ENCODE data around the gene SMIM45.

Gene SMIM45

DNA sequence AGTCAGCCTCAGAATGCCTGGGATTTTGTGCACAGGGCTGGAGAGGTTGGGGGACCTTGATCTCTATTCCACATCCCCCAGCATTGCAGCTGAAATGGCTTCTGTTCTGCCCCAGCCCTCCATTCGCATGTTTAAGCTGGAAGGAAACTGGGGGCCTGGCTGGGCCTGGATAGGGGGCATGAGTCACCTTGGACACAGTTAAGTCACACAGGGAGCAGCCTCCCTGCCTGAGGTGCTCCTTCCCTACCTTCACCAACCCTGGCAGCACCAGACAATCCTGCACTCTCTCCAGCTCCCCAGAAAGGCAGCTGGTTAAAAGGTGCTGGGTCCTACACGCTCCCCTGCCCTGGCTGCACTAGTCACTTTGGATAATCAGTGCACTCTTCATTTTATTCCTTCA, 763 bp downstream of the SMIM45 start:
- no peak overlapping the region for H3K27ac ChIP-seq
- TF ChIP-seq, protein P1, sequence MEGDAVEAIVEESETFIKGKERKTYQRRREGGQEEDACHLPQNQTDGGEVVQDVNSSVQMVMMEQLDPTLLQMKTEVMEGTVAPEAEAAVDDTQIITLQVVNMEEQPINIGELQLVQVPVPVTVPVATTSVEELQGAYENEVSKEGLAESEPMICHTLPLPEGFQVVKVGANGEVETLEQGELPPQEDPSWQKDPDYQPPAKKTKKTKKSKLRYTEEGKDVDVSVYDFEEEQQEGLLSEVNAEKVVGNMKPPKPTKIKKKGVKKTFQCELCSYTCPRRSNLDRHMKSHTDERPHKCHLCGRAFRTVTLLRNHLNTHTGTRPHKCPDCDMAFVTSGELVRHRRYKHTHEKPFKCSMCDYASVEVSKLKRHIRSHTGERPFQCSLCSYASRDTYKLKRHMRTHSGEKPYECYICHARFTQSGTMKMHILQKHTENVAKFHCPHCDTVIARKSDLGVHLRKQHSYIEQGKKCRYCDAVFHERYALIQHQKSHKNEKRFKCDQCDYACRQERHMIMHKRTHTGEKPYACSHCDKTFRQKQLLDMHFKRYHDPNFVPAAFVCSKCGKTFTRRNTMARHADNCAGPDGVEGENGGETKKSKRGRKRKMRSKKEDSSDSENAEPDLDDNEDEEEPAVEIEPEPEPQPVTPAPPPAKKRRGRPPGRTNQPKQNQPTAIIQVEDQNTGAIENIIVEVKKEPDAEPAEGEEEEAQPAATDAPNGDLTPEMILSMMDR (IDR thresholded peaks at IDR 0.05), result no peak
- TF ChIP-seq ZFX (IDR thresholded peaks at IDR 0.05; ENCODE audit: borderline replicate concordance), result no peak

DNA sequence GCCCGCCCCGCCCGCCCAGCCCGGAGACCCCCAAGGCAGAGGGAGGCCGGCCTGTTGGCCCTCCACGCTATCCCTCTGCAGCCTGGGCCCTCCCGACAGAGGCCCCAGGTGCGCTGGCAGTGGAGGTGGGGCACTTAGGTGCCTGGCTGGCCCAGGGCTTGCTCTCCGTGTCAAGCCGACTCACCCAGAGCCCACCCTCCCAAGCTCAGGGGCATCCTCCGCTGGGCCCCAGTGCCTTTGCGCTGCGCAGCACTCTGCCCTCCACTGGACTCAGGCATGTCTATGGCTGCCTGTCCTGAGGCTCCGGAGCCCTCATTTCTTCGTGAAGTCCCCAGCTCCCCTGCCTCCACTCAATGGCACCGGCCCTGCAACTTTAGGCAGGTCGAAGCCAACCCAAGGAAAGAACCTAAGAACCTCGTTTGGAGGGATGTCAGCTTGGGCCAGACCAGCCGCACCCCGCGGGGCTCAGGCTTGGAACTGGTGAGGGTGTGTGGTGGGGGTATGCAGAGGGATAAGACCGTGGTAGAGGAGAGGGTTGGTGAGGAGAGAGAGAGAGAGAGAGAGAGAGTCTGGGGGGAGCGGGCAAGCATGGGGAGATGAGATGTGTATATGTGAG, 6.1 kb downstream of the SMIM45 start:
- H3K27ac ChIP-seq, result no peak overlapping the region
- TF ChIP-seq, protein P1 (IDR thresholded peaks at IDR 0.05), result peak; percentile 63
- TF ChIP-seq ZFX (IDR thresholded peaks at IDR 0.05; ENCODE audit: borderline replicate concordance), result no peak

DNA sequence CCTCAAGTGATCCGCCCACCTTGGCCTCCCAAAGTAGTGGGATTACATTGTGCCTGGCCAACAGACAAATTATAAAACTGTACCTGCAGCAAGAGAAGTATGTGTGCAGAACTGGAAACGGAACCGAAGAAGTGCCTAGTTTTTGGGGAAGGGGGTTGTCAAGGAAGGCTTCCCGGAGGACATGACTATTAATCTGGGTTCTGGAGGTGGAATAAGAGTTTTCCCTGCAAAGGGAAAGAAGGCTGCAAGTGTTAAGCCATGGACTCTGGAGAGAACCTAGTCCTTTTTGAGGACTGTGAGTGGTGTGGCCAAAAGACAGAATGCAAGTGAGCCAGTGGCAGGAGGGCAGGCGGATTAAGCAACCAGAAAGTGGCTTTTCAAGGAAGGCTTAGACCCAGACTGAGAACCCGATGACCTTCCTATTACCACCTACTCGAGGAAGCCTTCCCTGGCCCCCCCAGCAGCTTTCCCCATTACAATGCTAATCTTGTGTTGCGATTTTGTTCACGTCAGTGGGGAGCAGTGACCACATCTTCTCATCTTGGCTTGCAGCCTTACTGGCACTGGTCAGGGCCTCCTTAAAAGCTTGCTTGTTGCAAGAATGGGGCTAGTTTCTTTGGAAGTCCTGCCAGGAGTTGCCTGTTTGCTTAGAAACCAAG, 11.6 kb downstream of the SMIM45 start:
- no peak for TF ChIP-seq ZFX (IDR thresholded peaks at IDR 0.05; ENCODE audit: borderline replicate concordance)
- TF ChIP-seq, protein P1 (IDR thresholded peaks at IDR 0.05), result no peak

DNA sequence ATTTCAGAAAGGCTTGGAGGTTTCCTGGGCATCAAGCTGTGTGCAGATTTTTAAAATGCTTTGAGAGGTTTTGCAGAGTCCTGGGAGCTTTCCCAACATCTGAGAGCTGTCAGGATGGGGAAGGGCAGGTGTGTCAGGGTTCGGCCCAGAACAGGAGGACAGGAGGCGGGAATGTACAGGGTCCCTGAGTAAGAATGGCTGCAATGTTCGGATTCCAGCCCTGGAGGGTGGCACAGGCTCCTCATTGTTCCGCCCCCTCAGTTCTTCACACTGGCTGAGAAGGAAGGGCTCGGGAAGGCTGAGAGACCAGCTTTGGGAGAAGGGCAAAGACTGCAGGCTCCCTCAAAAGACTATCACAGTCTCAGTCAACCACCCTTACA, 12.2 kb downstream of the SMIM45 start:
- TF ChIP-seq ZFX (IDR thresholded peaks at IDR 0.05; ENCODE audit: borderline replicate concordance), result no peak
- TF ChIP-seq, protein P1 (IDR thresholded peaks at IDR 0.05), result no peak
- no peak overlapping the region for H3K27ac ChIP-seq

More for the DNA sequence above, 11.6 kb downstream of the SMIM45 start:
- no peak overlapping the region for H3K27ac ChIP-seq

DNA sequence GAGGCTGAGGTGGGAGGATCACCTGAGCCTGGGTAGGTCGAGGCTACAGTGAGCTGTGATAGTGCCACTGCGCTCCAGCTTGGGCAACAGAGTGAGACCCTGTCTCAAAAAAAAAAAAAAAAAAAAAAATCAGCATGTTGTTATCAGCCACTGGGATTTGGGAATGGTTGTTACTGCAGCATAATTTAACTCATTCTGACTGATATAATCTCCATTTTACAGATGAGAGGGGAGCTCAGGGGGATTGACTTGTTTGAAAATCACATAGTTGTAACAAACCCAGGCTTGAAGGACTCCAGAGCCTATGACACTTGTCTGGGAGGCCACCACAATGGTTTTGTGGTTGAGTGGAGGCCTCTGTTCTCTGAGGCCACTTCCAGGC, 14.3 kb downstream of the SMIM45 start:
- TF ChIP-seq, protein P1 (IDR thresholded peaks at IDR 0.05), result no peak
- no peak for TF ChIP-seq ZFX (IDR thresholded peaks at IDR 0.05; ENCODE audit: borderline replicate concordance)
- H3K27ac ChIP-seq, result no peak overlapping the region

DNA sequence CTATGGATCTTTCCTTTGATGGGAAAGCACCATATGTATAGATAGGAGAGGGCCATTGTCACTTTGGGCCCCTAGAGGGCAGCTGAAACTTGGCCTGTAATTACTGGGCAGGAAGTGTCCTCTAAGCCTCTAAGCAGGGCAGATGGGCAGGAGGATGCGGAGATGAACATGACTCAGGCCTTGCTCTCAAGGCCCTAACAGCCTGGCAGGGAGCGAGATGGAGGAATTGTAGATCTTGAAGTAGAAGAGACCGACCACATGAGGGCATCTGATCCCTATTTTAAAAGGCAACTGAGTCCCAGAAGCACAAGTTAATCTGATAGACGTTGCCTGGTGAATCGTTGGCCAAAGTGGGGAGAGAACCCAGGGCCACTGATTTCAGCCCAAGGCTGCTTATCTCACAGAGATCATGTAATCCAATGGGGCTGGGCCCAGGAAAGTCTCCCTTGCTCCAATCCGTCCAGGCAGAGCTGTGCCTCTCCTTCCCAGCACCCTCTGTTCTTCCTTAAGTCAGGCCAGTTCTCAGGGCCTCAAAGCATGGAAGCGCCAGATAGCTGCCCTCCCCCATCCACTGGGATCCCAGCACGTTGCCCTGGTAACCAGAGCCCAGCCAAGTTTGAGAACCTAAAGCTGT, 14.8 kb downstream of the SMIM45 start:
- TF ChIP-seq ZFX (IDR thresholded peaks at IDR 0.05; ENCODE audit: borderline replicate concordance), result no peak
- TF ChIP-seq, protein P1 (IDR thresholded peaks at IDR 0.05), result peak; percentile 55

DNA sequence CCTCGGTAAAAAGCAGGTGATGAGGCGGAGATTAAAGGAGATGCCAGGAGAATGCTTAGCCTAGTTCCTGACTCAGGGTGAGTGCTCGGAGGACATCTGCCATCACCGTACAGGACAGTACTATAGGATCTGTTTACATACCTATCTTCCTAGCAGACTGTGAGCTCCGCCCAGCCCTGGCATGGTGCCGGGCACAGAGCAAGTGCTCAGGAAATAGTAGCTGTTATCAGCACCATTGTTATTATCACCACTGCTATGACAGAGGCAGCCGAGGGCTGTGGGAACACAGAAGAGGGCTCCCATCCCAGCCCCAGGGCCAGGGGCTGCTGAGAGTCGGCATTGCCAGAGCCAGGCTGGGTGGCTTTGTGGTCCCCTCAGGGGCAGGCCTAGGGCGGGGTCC, 16.7 kb downstream of the SMIM45 start:
- H3K27ac ChIP-seq, result no peak overlapping the region
- TF ChIP-seq, protein P1 (IDR thresholded peaks at IDR 0.05), result no peak
- TF ChIP-seq ZFX (IDR thresholded peaks at IDR 0.05; ENCODE audit: borderline replicate concordance), result no peak

More for the DNA sequence above, 14.8 kb downstream of the SMIM45 start:
- H3K27ac ChIP-seq, result no peak overlapping the region

Data from 22Rv1 (cell line).